IMR-90 (cell line): Measurements from ENCODE around the gene NPM1.

Experiments used
- POLR2A ChIP-seq: IDR thresholded peaks from 2 replicates; pipeline ENCODE4 v1.6.1; 2012; ENCODE audit warnings: mild to moderate bottlenecking, low read depth, low read length
- RAD21 ChIP-seq: IDR thresholded peaks from 2 replicates; pipeline ENCODE4 v1.6.1; 2012; ENCODE audit warnings: low read length, improper control_type of control experiment
- TF ChIP-seq, protein P1 (sequence below): conservative IDR thresholded peaks from 2 replicates; pipeline ENCODE4 v1.5.1; 2012; ENCODE audit warnings: mild to moderate bottlenecking, low read depth, low read length, improper control_type of control experiment

GRCh38 chr5:171445644-171446516 is 58.2 kb downstream of the NPM1 start:
- TF ChIP-seq POLR2A (no peak), RAD21 (no peak)
- TF ChIP-seq, protein P1, sequence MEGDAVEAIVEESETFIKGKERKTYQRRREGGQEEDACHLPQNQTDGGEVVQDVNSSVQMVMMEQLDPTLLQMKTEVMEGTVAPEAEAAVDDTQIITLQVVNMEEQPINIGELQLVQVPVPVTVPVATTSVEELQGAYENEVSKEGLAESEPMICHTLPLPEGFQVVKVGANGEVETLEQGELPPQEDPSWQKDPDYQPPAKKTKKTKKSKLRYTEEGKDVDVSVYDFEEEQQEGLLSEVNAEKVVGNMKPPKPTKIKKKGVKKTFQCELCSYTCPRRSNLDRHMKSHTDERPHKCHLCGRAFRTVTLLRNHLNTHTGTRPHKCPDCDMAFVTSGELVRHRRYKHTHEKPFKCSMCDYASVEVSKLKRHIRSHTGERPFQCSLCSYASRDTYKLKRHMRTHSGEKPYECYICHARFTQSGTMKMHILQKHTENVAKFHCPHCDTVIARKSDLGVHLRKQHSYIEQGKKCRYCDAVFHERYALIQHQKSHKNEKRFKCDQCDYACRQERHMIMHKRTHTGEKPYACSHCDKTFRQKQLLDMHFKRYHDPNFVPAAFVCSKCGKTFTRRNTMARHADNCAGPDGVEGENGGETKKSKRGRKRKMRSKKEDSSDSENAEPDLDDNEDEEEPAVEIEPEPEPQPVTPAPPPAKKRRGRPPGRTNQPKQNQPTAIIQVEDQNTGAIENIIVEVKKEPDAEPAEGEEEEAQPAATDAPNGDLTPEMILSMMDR = no peak
